NCI-H2196 treated with DMSO at 0.1 percent for 48 hours (cell line): ENCODE data around the gene ZER1.
A peak's percentile ranks its signal among the peaks of the same experiment; 100 is the strongest.
"Not testable (repeated sequence)": the region's sequence is repeated elsewhere in the genome, so short reads cannot be mapped to it uniquely, and the experiment has no call there.

Experiments
- DNase-seq: peaks from one replicate; lab custom pipeline; 2025; ENCODE audit not compliant: unreplicated experiment; lab: John Stamatoyannopoulos, UW

The ZER1 gene

GRCh38 chr9:128788445-128788844 lies 16.7 kb upstream of the ZER1 start:
- DNase-seq, result no peak

GRCh38 chr9:128787659-128788058 lies 15.9 kb upstream of the ZER1 start:
- DNase-seq, result no peak

- DNase-seq, result peak; percentile 76
Observed at GRCh38 chr9:128786681-128787601, 15.2 kb upstream of the ZER1 start, which contains the start of gene TBC1D13. TSS of gene TBC1D13 (plus strand) at chr9:128787253. CDS start at chr9:128787354, 101 bp downstream.

DNA sequence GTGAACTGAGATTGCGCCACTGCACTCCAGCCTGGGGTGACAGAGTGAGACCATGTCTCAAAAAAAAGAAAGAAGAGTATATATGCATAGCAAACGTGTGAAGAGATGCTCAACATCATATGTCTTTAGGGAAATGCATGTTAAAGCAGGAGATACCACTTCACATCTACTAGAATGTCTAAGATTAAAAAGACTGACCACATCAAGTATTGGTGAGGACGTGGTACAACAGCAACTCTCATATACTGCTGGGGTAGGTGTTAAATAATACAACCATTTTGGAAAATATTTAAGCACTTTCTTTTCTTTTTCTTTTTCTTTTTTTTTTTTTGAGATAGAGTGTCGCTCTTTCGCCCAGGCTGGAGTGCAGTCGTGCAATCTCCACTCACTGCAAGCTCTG lies 13.7 kb upstream of the ZER1 start:
- no peak for DNase-seq

GRCh38 chr9:128782669-128783068 lies 10.9 kb upstream of the ZER1 start:
- DNase-seq, result no peak

DNA sequence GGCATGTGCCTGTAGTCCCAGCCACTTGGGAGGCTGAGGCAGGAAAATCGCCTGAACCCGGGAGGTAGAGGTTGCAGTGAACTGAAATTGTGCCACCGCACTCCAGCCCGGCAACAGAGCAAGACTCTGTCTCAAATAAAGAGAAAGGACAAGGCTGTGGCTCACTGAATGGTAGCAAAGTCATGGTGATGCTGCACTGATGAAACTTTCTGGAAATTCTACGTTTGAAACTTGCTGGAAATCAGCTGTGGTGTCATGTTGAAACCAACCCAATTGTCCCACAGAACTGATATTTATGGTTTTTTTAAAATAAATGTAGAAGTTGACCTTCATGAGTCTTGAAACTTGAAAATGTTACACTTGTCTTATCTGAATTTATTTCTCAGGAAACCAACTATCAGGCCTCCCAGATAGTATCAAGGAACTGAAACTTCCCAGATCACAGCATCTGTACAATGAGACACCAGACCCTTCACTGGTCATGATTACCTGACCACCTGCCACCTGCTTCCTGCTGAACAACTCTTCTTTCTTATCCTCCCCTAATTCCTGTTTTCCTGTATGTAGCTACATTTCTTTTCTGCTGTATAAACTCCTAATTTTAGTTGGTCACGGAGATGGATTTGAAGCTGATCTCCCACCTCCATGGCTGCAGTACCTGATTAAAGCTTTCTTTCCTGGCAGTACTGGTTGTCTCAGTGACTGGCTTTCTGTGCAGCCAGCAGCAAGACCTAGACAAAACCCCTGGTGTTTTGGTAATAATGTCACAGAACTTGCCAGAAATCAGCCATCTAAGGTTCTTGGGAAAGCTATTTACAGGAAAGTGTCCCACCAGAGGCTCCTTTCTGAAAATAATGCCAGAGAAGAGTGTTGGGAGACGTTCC lies 9.7 kb upstream of the ZER1 start:
- no peak for DNase-seq

DNA sequence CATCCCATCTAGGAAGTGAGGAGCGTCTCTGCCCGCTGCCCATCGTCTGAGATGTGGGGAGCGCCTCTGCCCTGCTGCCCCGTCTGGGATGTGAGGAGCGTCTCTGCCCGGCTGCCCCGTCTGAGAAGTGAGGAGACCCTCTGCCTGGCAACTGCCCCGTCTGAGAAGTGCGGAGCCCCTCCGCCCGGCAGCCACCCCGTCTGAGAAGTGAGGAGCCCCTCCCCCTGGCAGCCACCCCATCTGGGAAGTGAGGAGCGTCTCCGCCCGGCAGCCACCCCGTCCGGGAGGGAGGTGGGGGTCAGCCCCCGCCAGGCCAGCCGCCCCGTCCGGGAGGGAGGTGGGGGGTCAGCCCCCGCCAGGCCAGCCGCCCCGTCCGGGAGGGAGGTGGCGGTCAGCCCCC lies 8.4 kb upstream of the ZER1 start:
- DNase-seq, result not testable (repeated sequence)

DNA sequence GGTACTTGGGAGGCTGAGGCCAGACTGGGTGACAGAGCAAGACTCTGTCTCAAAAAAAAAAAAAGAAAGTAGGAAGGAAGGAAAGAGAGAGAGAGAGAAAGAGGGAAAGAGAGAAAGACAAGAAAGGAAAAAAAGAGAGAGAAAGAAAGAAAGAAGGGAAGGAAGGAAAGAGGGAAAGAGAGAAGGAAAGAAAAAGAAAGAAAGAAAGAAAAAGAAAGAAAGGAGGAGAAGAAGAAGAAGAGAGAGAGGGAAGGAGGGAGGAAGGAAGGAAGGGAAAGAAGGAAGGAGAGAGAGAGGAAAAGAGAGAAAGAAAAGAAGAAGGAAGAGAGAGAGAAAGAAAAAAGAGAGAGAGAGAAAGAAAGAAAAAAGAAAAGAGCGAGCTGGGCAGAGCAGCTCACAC lies 3.1 kb upstream of the ZER1 start:
- DNase-seq, result no peak

DNA sequence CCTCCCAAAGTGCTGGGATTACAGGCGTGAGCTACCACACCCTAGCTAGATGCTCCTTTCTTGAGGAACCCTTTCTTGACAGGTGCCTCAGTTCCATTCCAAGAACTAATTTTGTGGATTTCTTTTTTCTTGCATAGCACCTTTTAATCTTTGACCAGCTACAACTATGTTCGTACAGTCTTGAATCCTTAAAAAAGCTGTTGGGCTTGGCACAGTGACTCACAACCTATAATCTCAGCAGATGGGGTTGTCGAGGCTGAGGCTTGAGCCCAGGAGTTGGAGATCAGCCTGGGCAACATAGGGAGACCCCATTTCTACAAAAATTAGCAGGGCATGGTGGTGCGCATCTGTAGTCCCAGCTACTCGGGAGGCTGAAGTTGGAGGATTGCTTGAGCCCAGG lies 1.3 kb upstream of the ZER1 start:
- no peak for DNase-seq

- no peak for DNase-seq
Observed at GRCh38 chr9:128771094-128771721, 519 bp downstream of the ZER1 start.

GRCh38 chr9:128770286-128771030 lies 1.3 kb downstream of the ZER1 start:
- DNase-seq, result no peak

DNA sequence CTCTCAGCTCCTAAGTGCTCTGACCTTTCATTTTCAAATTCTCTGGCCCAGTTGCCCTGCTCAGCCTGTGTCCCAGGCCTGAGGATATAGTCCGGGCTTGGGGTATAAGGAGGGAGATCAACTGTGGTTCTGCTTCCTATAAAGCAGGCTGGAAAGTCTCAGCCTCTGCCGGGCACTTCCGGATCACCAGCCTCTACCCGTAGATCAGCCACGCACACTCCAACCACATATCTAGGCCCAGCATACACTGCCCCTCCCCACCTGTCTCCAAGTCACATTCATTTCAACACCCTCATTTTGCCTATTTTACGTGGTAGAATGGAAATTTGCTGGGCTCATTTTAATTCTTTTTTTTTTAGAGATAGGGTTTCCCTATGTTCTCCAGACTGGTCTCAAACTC lies 3.1 kb downstream of the ZER1 start:
- DNase-seq, result no peak

DNA sequence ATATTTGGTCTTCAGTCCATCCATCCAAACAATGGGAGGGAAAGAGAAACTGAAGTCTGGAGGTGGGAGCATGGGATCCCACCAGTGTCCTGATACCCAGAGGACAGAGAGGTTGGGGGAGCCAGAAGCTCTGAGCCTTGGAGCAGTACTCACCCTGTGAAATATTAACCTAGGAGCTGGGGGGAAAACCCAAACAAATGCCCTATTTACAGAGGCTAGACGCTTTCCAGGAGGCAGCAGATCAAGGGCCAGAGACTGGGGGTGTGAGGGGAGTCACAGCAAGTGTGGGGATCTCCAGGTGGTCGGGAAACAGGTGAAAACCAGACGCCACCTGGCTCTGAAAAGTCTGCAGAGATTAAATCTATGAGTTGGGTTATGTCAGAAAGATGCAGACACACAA lies 6.2 kb downstream of the ZER1 start:
- no peak for DNase-seq

- DNase-seq, result no peak
Observed at GRCh38 chr9:128764361-128764760, 7.4 kb downstream of the ZER1 start.

DNA sequence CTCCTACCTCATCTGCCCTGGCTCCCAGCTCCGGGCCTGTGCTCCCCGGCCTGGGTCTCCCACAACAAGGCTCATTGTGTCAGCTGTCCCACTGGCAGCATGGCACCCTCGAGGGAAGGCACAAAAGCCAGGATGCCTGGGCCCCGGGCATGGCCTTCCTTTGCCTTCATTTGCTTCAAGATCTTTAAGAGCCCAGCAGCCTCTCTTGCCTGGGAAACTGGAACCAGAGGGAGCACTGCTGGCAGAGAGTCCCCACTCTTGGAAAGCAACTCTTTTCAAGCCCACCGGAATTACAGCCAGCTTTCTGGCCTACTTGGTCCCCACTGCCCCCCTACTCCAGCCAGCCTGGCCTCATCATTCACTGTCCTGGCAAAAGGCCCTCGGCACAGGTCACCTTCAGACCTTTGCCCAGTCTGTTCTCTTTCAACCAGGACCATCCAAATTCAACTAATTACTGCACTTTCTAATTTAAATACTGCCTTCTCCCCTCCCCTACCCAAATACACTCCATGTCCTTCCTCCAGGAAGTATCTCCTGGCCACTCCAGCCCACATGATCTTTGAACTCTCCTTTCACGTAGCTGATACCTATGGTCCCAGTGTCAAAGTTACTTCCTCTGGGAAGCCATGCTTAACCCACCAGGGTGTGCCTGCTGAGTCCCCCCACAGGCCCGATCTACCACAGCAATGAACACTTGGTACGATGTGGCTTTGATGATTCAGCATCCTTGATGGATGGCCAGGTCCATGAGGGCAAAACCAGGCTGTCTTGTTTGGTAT lies 8.9 kb downstream of the ZER1 start:
- no peak for DNase-seq

DNA sequence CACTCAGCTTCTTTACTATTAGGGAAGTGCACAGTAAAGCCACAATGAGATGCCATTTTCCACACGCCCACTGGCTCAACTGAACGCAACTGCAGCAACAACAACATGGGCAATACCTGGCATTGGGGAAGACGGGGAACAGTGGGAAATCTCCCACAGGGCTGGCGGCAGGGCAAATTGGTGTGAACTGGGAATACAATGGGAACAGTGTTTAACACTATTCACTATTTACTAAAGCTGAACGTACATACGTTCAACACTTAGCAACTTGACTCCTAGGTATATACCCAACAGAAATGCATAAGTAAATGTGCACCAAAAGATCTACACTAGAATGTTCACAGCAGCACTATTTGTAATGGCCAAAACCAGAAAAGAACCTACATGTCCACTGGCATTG lies 14.1 kb downstream of the ZER1 start:
- no peak for DNase-seq

DNA sequence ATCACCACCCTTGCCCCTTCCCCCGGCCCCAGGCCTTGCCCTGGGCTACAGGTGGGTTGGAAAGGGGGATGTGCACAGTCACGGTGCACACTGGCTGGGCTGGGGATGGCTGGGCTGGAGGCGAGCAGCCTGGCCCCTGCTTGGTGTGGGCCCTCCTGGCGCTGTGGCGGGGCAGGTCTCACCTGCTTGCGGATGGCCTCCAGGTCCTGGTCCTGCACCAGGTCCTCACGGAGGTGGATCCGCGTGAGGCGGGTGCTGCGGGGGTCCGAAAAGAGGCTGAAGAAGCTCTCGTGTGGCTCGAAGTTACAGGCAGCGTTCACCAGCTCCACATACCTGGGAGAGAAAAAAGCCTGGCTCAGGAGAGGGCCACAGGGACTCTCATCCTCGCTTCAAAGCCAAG lies 18.1 kb downstream of the ZER1 start:
- DNase-seq, result no peak

DNA sequence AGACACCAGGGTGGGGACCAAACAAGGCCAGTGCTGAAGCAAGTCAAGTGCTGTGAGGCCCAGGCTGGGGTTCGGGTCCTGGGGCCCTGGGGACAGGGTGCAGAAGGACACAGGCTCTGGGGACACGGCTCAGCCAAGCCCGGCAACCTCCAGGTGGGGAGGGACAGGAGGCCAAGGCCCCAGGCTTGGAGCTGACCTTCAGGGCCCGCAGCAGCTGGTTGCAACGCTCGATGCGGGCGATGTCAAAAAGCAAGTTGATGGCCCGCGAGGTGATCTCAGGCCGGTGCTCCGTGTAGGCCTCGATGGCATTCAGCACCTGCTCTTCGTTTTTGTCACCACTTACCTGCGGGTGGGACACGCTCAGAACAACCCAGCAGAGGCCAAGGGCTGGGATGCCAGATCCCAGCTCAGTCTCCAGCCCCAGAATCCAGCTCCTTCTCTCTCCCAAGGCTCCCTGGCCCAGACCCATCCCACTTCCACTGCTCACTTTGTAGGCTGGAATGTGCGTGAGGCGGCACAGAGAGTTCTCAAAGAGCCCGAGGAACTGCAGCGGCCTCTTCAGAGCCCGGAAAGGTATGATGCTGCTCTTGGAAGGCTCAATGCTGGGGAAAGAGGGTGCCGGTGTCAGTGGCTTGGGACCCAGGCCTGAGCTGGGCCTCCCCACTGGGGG lies 20.7 kb downstream of the ZER1 start:
- DNase-seq, result no peak

GRCh38 chr9:128747241-128747640 lies 24.5 kb downstream of the ZER1 start:
- DNase-seq, result no peak
